ENCODE data around the gene EPS8. TPM values are rescaled to one million over a fixed set of nuclear protein-coding genes. Genes with fewer than 3 reads are reported as not detected.

Gene EPS8
- total and polyA plus RNA-seq, 12 donors, result 11.4 to 76.8 (median 26.7) TPM

- no peaks in the 10 kb centered on the region for H3K4me1 ChIP-seq (replicated peaks in 1 of 2)
- no peaks in the 10 kb centered on the region for H3K27me3 ChIP-seq
- intact Hi-C loops (cut with DNase I), result no loop called here
- no peak overlapping the region for H3K4me3 ChIP-seq
- H3K27ac ChIP-seq, result no peak overlapping the region
- H3K9me3 ChIP-seq (replicated peaks in 1 of 3), result no peaks in the 10 kb centered on the region
- no peak for DNase-seq
- no peak for TF ChIP-seq POLR2A (IDR thresholded peaks at IDR 0.05)
- TF ChIP-seq CTCF (IDR thresholded peaks at IDR 0.05), result no peak
- no peaks in the 10 kb centered on the region for H3K36me3 ChIP-seq (replicated peaks in 1 of 2)
- 74 to 83% (median 79%) methylated on average over 8 of the region's 8 CpGs for WGBS, 4 donors
Observed at GRCh38 chr12:15712823-15713660, 76.1 kb downstream of the EPS8 start.

- H3K9me3 ChIP-seq (replicated peaks in 1 of 3), result no peaks in the 10 kb centered on the region
- TF ChIP-seq CTCF (IDR thresholded peaks at IDR 0.05), result no peak
- TF ChIP-seq POLR2A (IDR thresholded peaks at IDR 0.05), result no peak
- H3K27me3 ChIP-seq, result no peaks in the 10 kb centered on the region
- intact Hi-C loops (cut with DNase I), result no loop called here
- H3K36me3 ChIP-seq (replicated peaks in 1 of 2), result no peaks in the 10 kb centered on the region
- DNase-seq, result no peak
- 74 to 84% (median 78%) methylated on average over 1 of the region's 1 CpG for WGBS, 4 donors
- H3K27ac ChIP-seq, result no peak overlapping the region
- H3K4me3 ChIP-seq, result no peak overlapping the region
- H3K4me1 ChIP-seq (replicated peaks in 1 of 2), result no peaks in the 10 kb centered on the region
Observed at GRCh38 chr12:15712160-15712559, 77.0 kb downstream of the EPS8 start.

DNA sequence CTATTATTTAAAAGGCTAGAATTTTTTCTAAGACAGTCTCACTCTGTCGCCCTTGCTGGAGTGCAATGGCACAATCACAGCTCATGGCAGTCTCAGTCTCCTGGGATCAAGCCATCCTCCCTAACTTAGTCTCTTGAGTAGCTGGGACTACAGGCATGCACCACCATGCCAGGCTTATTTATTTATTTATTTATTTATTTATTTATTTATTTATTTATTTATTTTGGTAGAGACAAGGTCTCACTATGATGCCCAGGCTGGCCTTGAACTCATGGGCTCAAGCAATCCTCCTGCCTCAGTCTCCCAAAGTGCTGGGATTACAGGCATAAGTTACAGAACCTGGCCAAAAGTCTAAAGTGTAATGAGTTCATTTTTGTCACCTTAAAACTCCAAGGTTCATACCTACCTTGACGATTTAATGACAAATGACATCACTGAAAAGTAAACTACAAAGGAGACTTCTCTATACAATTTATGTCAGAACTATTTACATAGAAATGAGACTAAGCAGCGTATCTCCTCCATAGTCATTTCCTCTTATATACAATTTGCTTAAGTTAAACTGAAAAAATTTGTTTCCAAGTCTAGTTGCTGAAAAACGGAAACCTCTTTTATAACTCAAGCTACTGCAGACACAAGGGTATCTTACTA lies 78.2 kb downstream of the EPS8 start:
- H3K4me3 ChIP-seq, result no peak overlapping the region
- intact Hi-C loops (cut with DNase I), result no loop called here
- DNase-seq, result no peak
- H3K36me3 ChIP-seq (replicated peaks in 1 of 2), result no peaks in the 10 kb centered on the region
- whole genome bisulfite sequencing, 4 donors, result 88 to 95% (median 94%) methylated on average over 4 of the region's 4 CpGs
- H3K27me3 ChIP-seq, result no peaks in the 10 kb centered on the region
- H3K9me3 ChIP-seq (replicated peaks in 1 of 3), result no peaks in the 10 kb centered on the region
- H3K27ac ChIP-seq, result no peak overlapping the region
- H3K4me1 ChIP-seq (replicated peaks in 1 of 2), result no peaks in the 10 kb centered on the region
- TF ChIP-seq CTCF (IDR thresholded peaks at IDR 0.05) (no peak), POLR2A (IDR thresholded peaks at IDR 0.05) (no peak)

- WGBS, 4 donors, result 80 to 91% (median 85%) methylated on average over 6 of the region's 6 CpGs
Observed at GRCh38 chr12:15709551-15709950, 79.6 kb downstream of the EPS8 start.

More at GRCh38 chr12:15709551-15709950, 79.6 kb downstream of the EPS8 start:
- H3K27ac ChIP-seq, result no peak overlapping the region
- TF ChIP-seq POLR2A (IDR thresholded peaks at IDR 0.05), result no peak
- no peak for TF ChIP-seq CTCF (IDR thresholded peaks at IDR 0.05)
- no peaks in the 10 kb centered on the region for H3K27me3 ChIP-seq
- H3K4me3 ChIP-seq, result no peak overlapping the region
- H3K36me3 ChIP-seq (replicated peaks in 1 of 2), result no peaks in the 10 kb centered on the region
- intact Hi-C loops (cut with DNase I), result no loop called here
- H3K4me1 ChIP-seq (replicated peaks in 1 of 2), result no peaks in the 10 kb centered on the region
- no peaks in the 10 kb centered on the region for H3K9me3 ChIP-seq (replicated peaks in 1 of 3)
- no peak for DNase-seq

Measured in adrenal gland (tissue), 12 donors.